ENCODE measurements around the gene MIOS.

GRCh38 chr7:7630626-7631329 is 64.1 kb downstream of the MIOS start:
- TF ChIP-seq POLR2AphosphoS5 (IDR thresholded peaks at IDR 0.05; ENCODE audit: low read depth, low read length) (no peak), POLR2A (IDR thresholded peaks at IDR 0.05; ENCODE audit: low read depth, low read length) (no peak), SPI1 (IDR thresholded peaks at IDR 0.05; ENCODE audit: low read depth, low read length) (no peak), POU2F2 (IDR thresholded peaks at IDR 0.05; ENCODE audit: low read depth, low read length) (no peak), TAF1 (IDR thresholded peaks at IDR 0.05; ENCODE audit: low read depth, low read length) (no peak)
